H1 (cell line): ENCODE measurements around the gene GCFC2. TPM values are rescaled to one million over a fixed set of nuclear protein-coding genes. Genes with fewer than 3 reads are reported as not detected.

ENCODE experiments used
- EGR1 ChIP-seq: IDR thresholded peaks from 2 replicates; pipeline ENCODE4 v1.6.1; 2011; ENCODE audit warnings: low read depth, low read length, borderline replicate concordance
- FOSL1 ChIP-seq: IDR thresholded peaks from 2 replicates; pipeline ENCODE4 v1.6.1; 2011; ENCODE audit warnings: mild to moderate bottlenecking, low read depth, low read length, moderate library complexity; ENCODE audit not compliant: insufficient read depth
- HDAC2 ChIP-seq, 2 experiments: fragments of 300-600 bp in 1 of 2; sonication (generic) in 1 of 2; IDR thresholded peaks; 2 replicates each; pipeline ENCODE4 v1.6.1; 2011 to 2012; ENCODE audit warnings: low read depth in 2 of 2, low read length in 2 of 2, mild to moderate bottlenecking in 2 of 2, moderate library complexity in 2 of 2, borderline replicate concordance in 1 of 2, inconsistent platforms in 1 of 2
- JUN ChIP-seq: IDR thresholded peaks from 2 replicates; pipeline ENCODE4 v1.6.1; 2011; ENCODE audit warnings: low read depth, mild to moderate bottlenecking, improper control_type of control experiment, low read length
- polyA plus RNA-seq, 7 experiments: library from polyadenylated mRNA; depleted of rRNA in 3 of 7; stranded (reverse) in 5 of 7; unstranded in 2 of 7; fragments of >200 nt in 5 of 7; fragments of 200-250 nt in 2 of 7; gene quantifications; 1 replicate in 5 of 7; 2 replicates in 1 of 7; 4 replicates in 1 of 7; pipeline versions ENCODE4 v1.2.1 to v1.2.3, GENCODE V29; 2011 to 2013; ENCODE audit warnings: missing spikeins in 2 of 7, mixed read lengths in 2 of 7
- total RNA-seq: library from RNA; stranded (reverse); fragmentation: NEBNext Ultra II Directional; extraction: Animal tissue kit (Norgen Biotek cat#: 25700); gene quantifications from 2 replicates; pipeline ENCODE4 v1.2.1, GENCODE V29; 2021
- TF ChIP-seq, protein P1 (sequence below): fragments of 300-600 bp; sonication (generic); IDR thresholded peaks from 2 replicates; pipeline ENCODE4 v1.7.1; 2012; ENCODE audit warnings: low read length, moderate library complexity, mild to moderate bottlenecking, inconsistent platforms; ENCODE audit not compliant: insufficient replicate concordance
- TF ChIP-seq, protein P2 (sequence below): IDR thresholded peaks from 2 replicates; pipeline ENCODE4 v1.6.1; 2012; ENCODE audit warnings: low read length, inconsistent platforms

Gene GCFC2
- total and polyA plus RNA-seq, 2 of the 8 experiments (the other 6 are each of a cell fraction or from before 2014, with no cell fraction given): 5.6 to 19.1 TPM

DNA sequence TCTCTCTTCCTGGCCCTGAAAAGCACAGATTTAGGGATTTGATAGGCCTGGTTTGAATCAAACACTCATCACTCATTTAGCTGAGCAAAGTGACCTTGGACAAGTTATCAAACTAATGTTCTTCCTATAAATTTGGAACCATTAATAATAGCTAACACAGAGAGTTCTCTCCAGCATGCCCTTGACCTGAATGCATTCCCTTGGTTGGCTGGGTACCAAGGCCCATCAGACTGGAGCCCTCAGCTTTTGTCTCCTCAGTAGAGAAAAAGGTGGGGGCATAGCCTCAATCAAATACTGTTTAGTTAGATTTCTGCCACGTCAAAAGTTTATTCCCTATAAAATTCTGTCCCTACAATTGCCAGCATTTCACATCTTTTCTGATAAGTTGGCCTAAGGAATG, 77.9 kb downstream of the GCFC2 start (continued):
- TF ChIP-seq, protein P1, sequence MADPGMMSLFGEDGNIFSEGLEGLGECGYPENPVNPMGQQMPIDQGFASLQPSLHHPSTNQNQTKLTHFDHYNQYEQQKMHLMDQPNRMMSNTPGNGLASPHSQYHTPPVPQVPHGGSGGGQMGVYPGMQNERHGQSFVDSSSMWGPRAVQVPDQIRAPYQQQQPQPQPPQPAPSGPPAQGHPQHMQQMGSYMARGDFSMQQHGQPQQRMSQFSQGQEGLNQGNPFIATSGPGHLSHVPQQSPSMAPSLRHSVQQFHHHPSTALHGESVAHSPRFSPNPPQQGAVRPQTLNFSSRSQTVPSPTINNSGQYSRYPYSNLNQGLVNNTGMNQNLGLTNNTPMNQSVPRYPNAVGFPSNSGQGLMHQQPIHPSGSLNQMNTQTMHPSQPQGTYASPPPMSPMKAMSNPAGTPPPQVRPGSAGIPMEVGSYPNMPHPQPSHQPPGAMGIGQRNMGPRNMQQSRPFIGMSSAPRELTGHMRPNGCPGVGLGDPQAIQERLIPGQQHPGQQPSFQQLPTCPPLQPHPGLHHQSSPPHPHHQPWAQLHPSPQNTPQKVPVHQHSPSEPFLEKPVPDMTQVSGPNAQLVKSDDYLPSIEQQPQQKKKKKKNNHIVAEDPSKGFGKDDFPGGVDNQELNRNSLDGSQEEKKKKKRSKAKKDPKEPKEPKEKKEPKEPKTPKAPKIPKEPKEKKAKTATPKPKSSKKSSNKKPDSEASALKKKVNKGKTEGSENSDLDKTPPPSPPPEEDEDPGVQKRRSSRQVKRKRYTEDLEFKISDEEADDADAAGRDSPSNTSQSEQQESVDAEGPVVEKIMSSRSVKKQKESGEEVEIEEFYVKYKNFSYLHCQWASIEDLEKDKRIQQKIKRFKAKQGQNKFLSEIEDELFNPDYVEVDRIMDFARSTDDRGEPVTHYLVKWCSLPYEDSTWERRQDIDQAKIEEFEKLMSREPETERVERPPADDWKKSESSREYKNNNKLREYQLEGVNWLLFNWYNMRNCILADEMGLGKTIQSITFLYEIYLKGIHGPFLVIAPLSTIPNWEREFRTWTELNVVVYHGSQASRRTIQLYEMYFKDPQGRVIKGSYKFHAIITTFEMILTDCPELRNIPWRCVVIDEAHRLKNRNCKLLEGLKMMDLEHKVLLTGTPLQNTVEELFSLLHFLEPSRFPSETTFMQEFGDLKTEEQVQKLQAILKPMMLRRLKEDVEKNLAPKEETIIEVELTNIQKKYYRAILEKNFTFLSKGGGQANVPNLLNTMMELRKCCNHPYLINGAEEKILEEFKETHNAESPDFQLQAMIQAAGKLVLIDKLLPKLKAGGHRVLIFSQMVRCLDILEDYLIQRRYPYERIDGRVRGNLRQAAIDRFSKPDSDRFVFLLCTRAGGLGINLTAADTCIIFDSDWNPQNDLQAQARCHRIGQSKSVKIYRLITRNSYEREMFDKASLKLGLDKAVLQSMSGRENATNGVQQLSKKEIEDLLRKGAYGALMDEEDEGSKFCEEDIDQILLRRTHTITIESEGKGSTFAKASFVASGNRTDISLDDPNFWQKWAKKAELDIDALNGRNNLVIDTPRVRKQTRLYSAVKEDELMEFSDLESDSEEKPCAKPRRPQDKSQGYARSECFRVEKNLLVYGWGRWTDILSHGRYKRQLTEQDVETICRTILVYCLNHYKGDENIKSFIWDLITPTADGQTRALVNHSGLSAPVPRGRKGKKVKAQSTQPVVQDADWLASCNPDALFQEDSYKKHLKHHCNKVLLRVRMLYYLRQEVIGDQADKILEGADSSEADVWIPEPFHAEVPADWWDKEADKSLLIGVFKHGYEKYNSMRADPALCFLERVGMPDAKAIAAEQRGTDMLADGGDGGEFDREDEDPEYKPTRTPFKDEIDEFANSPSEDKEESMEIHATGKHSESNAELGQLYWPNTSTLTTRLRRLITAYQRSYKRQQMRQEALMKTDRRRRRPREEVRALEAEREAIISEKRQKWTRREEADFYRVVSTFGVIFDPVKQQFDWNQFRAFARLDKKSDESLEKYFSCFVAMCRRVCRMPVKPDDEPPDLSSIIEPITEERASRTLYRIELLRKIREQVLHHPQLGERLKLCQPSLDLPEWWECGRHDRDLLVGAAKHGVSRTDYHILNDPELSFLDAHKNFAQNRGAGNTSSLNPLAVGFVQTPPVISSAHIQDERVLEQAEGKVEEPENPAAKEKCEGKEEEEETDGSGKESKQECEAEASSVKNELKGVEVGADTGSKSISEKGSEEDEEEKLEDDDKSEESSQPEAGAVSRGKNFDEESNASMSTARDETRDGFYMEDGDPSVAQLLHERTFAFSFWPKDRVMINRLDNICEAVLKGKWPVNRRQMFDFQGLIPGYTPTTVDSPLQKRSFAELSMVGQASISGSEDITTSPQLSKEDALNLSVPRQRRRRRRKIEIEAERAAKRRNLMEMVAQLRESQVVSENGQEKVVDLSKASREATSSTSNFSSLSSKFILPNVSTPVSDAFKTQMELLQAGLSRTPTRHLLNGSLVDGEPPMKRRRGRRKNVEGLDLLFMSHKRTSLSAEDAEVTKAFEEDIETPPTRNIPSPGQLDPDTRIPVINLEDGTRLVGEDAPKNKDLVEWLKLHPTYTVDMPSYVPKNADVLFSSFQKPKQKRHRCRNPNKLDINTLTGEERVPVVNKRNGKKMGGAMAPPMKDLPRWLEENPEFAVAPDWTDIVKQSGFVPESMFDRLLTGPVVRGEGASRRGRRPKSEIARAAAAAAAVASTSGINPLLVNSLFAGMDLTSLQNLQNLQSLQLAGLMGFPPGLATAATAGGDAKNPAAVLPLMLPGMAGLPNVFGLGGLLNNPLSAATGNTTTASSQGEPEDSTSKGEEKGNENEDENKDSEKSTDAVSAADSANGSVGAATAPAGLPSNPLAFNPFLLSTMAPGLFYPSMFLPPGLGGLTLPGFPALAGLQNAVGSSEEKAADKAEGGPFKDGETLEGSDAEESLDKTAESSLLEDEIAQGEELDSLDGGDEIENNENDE: no peak
- TF ChIP-seq, protein P2, sequence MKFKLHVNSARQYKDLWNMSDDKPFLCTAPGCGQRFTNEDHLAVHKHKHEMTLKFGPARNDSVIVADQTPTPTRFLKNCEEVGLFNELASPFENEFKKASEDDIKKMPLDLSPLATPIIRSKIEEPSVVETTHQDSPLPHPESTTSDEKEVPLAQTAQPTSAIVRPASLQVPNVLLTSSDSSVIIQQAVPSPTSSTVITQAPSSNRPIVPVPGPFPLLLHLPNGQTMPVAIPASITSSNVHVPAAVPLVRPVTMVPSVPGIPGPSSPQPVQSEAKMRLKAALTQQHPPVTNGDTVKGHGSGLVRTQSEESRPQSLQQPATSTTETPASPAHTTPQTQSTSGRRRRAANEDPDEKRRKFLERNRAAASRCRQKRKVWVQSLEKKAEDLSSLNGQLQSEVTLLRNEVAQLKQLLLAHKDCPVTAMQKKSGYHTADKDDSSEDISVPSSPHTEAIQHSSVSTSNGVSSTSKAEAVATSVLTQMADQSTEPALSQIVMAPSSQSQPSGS: no peak
- TF ChIP-seq JUN (no peak), EGR1 (no peak), FOSL1 (no peak), HDAC2 (IDR thresholded peaks at IDR 0.05; ENCODE audit: borderline replicate concordance in 1 of 2, low read depth in 2 of 2, low read length in 2 of 2) (no peak)
